HG02970 (cell line): ENCODE data around the gene ERFE.
A peak's percentile ranks its signal among the peaks of the same experiment; 100 is the strongest.

Experiments used
- ATAC-seq: cut with Tn5 transposase; IDR thresholded peaks from one replicate; pipeline ENCODE4 v1.9.1; 2021; ENCODE audit warnings: mild to moderate bottlenecking, moderate library complexity, moderate number of reproducible peaks; ENCODE audit not compliant: unreplicated experiment, low FRiP score

ERFE gene

GRCh38 chr2:238202326-238203093 is 43.7 kb downstream of the ERFE start:
- no peak for ATAC-seq

- peak; percentile 97 for ATAC-seq
Observed at GRCh38 chr2:238203094-238203972, 44.6 kb downstream of the ERFE start, which contains the start of gene ILKAP. Gene ILKAP (minus strand): TSS chr2:238203695. CDS start chr2:238203553, 142 bp downstream.

- no peak for ATAC-seq
Observed at GRCh38 chr2:238203973-238204683, 45.4 kb downstream of the ERFE start.

- ATAC-seq = no peak
Observed at GRCh38 chr2:238207006-238207405, 48.2 kb downstream of the ERFE start.

GRCh38 chr2:238216651-238217184 is 57.9 kb downstream of the ERFE start:
- no peak for ATAC-seq
